Measurements from ENCODE around the gene NIN. TPM values are rescaled to one million over a fixed set of nuclear protein-coding genes. Genes with fewer than 3 reads are reported as not detected.

NIN gene
- total RNA-seq, 3 donors from 2014 or later (not counting 1 experiment from before 2014, with no cell fraction given), result 90.8 to 127 (median 118) TPM

- no peak overlapping the region for H3K4me3 ChIP-seq (ENCODE audit: low read length)
- H3K9me3 ChIP-seq (ENCODE audit: control insufficient read depth, insufficient read depth, low read length), result no peaks in the 10 kb centered on the region
- Mint-ChIP-seq H3K27me3 (ENCODE audit: low read depth in 2 of 2) (no peaks in the 10 kb centered on the region), H3K9me3 (no peaks in the 10 kb centered on the region), H3K4me3 (peak overlapping the region; percentile 88), H3K36me3 (no peaks in the 10 kb centered on the region), H3K27ac (peak overlapping the region; percentile 83 to 93), H3K4me1 (peaks cover 25 to 41% of the 10 kb centered on the region in 2 donors)
- peaks cover 13% of the 10 kb centered on the region for H3K4me1 ChIP-seq (ENCODE audit: control insufficient read depth, insufficient read depth, low read length)
- intact Hi-C loops (cut with micrococcal nuclease), result no loop called here
- DNase-seq, result peak in 1 of 2 donors; percentile 72
- peaks cover 3% of the 10 kb centered on the region for H3K36me3 ChIP-seq (ENCODE audit: control insufficient read depth, insufficient read depth, low read length)
- H3K27ac ChIP-seq (ENCODE audit: low read length), result no peak overlapping the region
- ATAC-seq, result peak; percentile 58 to 78 (median 72)
- TF ChIP-seq CTCF (IDR thresholded peaks at IDR 0.05), result no peak
- 0% methylated on average over 2 of the region's 2 CpGs for WGBS (ENCODE audit: insufficient coverage)
- no peaks in the 10 kb centered on the region for H3K27me3 ChIP-seq (ENCODE audit: control insufficient read depth, insufficient read depth, low read length)
Measured at GRCh38 chr14:50813544-50813863, 17.5 kb downstream of the NIN start.

- WGBS (ENCODE audit: insufficient coverage), result 39% methylated on average over 7 of the region's 8 CpGs
- peak overlapping the region; percentile 88 for H3K4me3 Mint-ChIP-seq
- peaks cover 25 to 41% of the 10 kb centered on the region in 2 donors for H3K4me1 Mint-ChIP-seq
Measured at GRCh38 chr14:50812856-50813543, 18.0 kb downstream of the NIN start.

GRCh38 chr14:50812180-50812579, 18.8 kb downstream of the NIN start:
- ATAC-seq (peak in 2 of 3 donors; percentile 31 to 39), DNase-seq (no peak)
- no peaks in the 10 kb centered on the region for H3K27me3 Mint-ChIP-seq (ENCODE audit: low read depth in 2 of 2)
- H3K9me3 Mint-ChIP-seq, result no peaks in the 10 kb centered on the region
- H3K27ac ChIP-seq (ENCODE audit: low read length), result peak overlapping the region; percentile 58
- TF ChIP-seq CTCF (IDR thresholded peaks at IDR 0.05), result no peak
- H3K4me1 ChIP-seq (ENCODE audit: control insufficient read depth, insufficient read depth, low read length), result peaks cover 13% of the 10 kb centered on the region
- no peak overlapping the region for H3K4me3 ChIP-seq (ENCODE audit: low read length)
- H3K4me3 Mint-ChIP-seq, result peak overlapping the region; percentile 88
- no peaks in the 10 kb centered on the region for H3K9me3 ChIP-seq (ENCODE audit: control insufficient read depth, insufficient read depth, low read length)
- H3K36me3 Mint-ChIP-seq, result no peaks in the 10 kb centered on the region
- no peaks in the 10 kb centered on the region for H3K27me3 ChIP-seq (ENCODE audit: control insufficient read depth, insufficient read depth, low read length)
- intact Hi-C loops (cut with micrococcal nuclease), result no loop called here
- H3K36me3 ChIP-seq (ENCODE audit: control insufficient read depth, insufficient read depth, low read length), result no peaks in the 10 kb centered on the region
- H3K27ac Mint-ChIP-seq, result peak overlapping the region; percentile 83 to 93
- peaks cover 25 to 41% of the 10 kb centered on the region in 2 donors for H3K4me1 Mint-ChIP-seq
- WGBS (ENCODE audit: insufficient coverage), result 67% methylated on average over 2 of the region's 2 CpGs

More at GRCh38 chr14:50812856-50813543, 18.0 kb downstream of the NIN start:
- no peak overlapping the region for H3K4me3 ChIP-seq (ENCODE audit: low read length)
- no peaks in the 10 kb centered on the region for H3K9me3 ChIP-seq (ENCODE audit: control insufficient read depth, insufficient read depth, low read length)
- peaks cover 13% of the 10 kb centered on the region for H3K4me1 ChIP-seq (ENCODE audit: control insufficient read depth, insufficient read depth, low read length)
- peak overlapping the region; percentile 58 for H3K27ac ChIP-seq (ENCODE audit: low read length)
- H3K36me3 ChIP-seq (ENCODE audit: control insufficient read depth, insufficient read depth, low read length), result no peaks in the 10 kb centered on the region
- Mint-ChIP-seq H3K9me3 (no peaks in the 10 kb centered on the region), H3K36me3 (no peaks in the 10 kb centered on the region), H3K27ac (peak overlapping the region; percentile 83 to 93), H3K27me3 (ENCODE audit: low read depth in 2 of 2) (no peaks in the 10 kb centered on the region)
- intact Hi-C loops (cut with micrococcal nuclease), result no loop called here
- no peak for TF ChIP-seq CTCF (IDR thresholded peaks at IDR 0.05)
- peak; percentile 7 to 31 (median 20) for ATAC-seq
- DNase-seq, result no peak
- H3K27me3 ChIP-seq (ENCODE audit: control insufficient read depth, insufficient read depth, low read length), result no peaks in the 10 kb centered on the region

- H3K4me3 ChIP-seq (ENCODE audit: low read length), result no peak overlapping the region
- Mint-ChIP-seq H3K4me1 (peaks cover 10 to 22% of the 10 kb centered on the region in 2 donors), H3K9me3 (no peaks in the 10 kb centered on the region), H3K4me3 (no peak overlapping the region), H3K36me3 (no peaks in the 10 kb centered on the region), H3K27me3 (ENCODE audit: low read depth in 2 of 2) (no peaks in the 10 kb centered on the region), H3K27ac (peak overlapping the region in 1 of 2 donors; percentile 21)
- H3K9me3 ChIP-seq (ENCODE audit: control insufficient read depth, insufficient read depth, low read length), result no peaks in the 10 kb centered on the region
- DNase-seq (no peak), ATAC-seq (no peak)
- no peak for TF ChIP-seq CTCF (IDR thresholded peaks at IDR 0.05)
- intact Hi-C loops (cut with micrococcal nuclease), result no loop called here
- H3K4me1 ChIP-seq (ENCODE audit: control insufficient read depth, insufficient read depth, low read length), result peaks cover 12% of the 10 kb centered on the region
- WGBS (ENCODE audit: insufficient coverage), result 91% methylated on average over 5 of the region's 5 CpGs
- H3K27ac ChIP-seq (ENCODE audit: low read length), result no peak overlapping the region
- H3K27me3 ChIP-seq (ENCODE audit: control insufficient read depth, insufficient read depth, low read length), result no peaks in the 10 kb centered on the region
- H3K36me3 ChIP-seq (ENCODE audit: control insufficient read depth, insufficient read depth, low read length), result peaks cover 24% of the 10 kb centered on the region
Measured at GRCh38 chr14:50808053-50808452, 22.9 kb downstream of the NIN start.
